Nephron progenitor cell (in vitro differentiated cells): ENCODE results near the gene IL17RC.
A peak's percentile ranks its signal among the peaks of the same experiment; 100 is the strongest.
"Not testable (repeated sequence)": the region's sequence is repeated elsewhere in the genome, so short reads cannot be mapped to it uniquely, and the experiment has no call there.

ENCODE experiments used
- DNase-seq: peaks from one replicate; pipeline ENCODE4 v3.0.0; 2021
- H3K27ac Mint-ChIP-seq: 2 replicates; pipeline ENCODE4 v1.8.0; 2021; ENCODE audit warnings: mild to moderate bottlenecking, moderate library complexity, mixed read lengths
- H3K27me3 Mint-ChIP-seq: 2 replicates; pipeline ENCODE4 v1.8.0; 2021; ENCODE audit warnings: mild to moderate bottlenecking, low read depth, mixed read lengths; ENCODE audit not compliant: poor library complexity
- H3K36me3 Mint-ChIP-seq: 2 replicates; pipeline ENCODE4 v1.8.0; 2021; ENCODE audit warnings: low read depth, mixed read lengths
- H3K4me1 Mint-ChIP-seq: 2 replicates; pipeline ENCODE4 v1.8.0; 2021; ENCODE audit warnings: mixed read lengths
- H3K4me3 Mint-ChIP-seq: 2 replicates; pipeline ENCODE4 v1.8.0; 2021; ENCODE audit warnings: mild to moderate bottlenecking, moderate library complexity, mixed read lengths
- H3K9me3 Mint-ChIP-seq: 2 replicates; pipeline ENCODE4 v1.8.0; 2021; ENCODE audit warnings: mild to moderate bottlenecking, moderate library complexity, mixed read lengths
- CTCF ChIP-seq: fragments of 200-600 bp; sonication (generic); IDR thresholded peaks from 2 replicates; pipeline ENCODE4 v1.5.0; 2021; ENCODE audit warnings: antibody characterized with exemption

The IL17RC gene

DNA sequence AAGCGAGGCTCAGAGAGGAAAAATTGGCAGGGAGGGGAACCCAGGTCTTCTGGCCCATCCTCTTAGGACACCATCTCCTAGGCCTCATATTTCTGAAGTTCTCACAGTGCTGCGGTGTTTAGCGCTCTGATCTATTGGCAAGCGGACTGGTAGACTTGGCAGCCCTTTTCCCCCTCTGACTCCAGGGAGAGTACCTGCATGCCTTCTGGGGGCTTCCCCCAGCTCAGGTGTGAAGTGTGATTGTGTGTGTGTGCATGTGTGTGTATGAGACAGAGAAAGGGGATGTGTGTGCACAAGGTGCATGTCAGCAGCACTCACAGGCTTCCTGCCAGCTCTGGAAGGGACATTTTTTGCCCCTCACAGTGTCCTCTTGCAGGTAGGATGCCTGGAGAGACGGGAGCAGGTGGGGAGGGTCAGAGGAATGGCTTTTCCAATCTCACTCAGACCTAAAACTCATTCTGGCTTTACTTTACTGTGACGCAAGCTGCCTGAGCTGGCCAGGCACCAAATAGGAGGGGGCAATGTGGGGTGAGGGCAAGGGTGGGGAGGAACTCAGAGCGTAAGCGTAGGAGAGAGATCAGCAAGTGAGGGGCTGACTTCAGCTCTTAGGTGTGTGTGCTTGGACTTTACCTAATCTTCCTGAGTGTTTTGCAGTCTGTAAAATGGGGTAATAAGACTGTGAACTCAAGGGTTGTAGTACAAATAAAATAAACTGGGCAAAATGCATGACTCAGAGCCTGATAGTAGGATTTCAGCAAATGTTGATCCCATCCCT, 18.2 kb upstream of the IL17RC start:
- Mint-ChIP-seq H3K4me3 (no peak overlapping the region), H3K4me1 (peaks cover 5% of the 10 kb centered on the region), H3K36me3 (peaks cover 13% of the 10 kb centered on the region), H3K9me3 (no peaks in the 10 kb centered on the region), H3K27ac (peak overlapping the region; percentile 40), H3K27me3 (peaks cover 3% of the 10 kb centered on the region)
- TF ChIP-seq CTCF: no peak
- no peak for DNase-seq

- no peak for DNase-seq
- H3K36me3 Mint-ChIP-seq: peaks cover 7% of the 10 kb centered on the region
- no peak for TF ChIP-seq CTCF
- H3K27me3 Mint-ChIP-seq: peaks cover 3% of the 10 kb centered on the region
- no peak overlapping the region for H3K27ac Mint-ChIP-seq
- H3K4me1 Mint-ChIP-seq: peaks cover 5% of the 10 kb centered on the region
- no peak overlapping the region for H3K4me3 Mint-ChIP-seq
- H3K9me3 Mint-ChIP-seq: no peaks in the 10 kb centered on the region
Measured at GRCh38 chr3:9899289-9899791, 17.6 kb upstream of the IL17RC start.

- not testable (repeated sequence) for H3K4me1 Mint-ChIP-seq, H3K27me3 Mint-ChIP-seq, H3K27ac Mint-ChIP-seq, DNase-seq, H3K36me3 Mint-ChIP-seq, H3K9me3 Mint-ChIP-seq, H3K4me3 Mint-ChIP-seq
Measured at GRCh38 chr3:9900965-9901415, 15.9 kb upstream of the IL17RC start.

GRCh38 chr3:9901967-9902366, 14.9 kb upstream of the IL17RC start:
- H3K9me3 Mint-ChIP-seq: no peaks in the 10 kb centered on the region
- H3K27ac Mint-ChIP-seq: no peak overlapping the region
- no peak for DNase-seq
- no peak for TF ChIP-seq CTCF
- H3K4me3 Mint-ChIP-seq: no peak overlapping the region
- peaks cover 5% of the 10 kb centered on the region for H3K4me1 Mint-ChIP-seq
- H3K36me3 Mint-ChIP-seq: no peaks in the 10 kb centered on the region
- H3K27me3 Mint-ChIP-seq: peaks cover 3% of the 10 kb centered on the region

- no peaks in the 10 kb centered on the region for H3K9me3 Mint-ChIP-seq
- H3K27ac Mint-ChIP-seq: peak within 1 kb of the TSS; percentile 36
- H3K4me1 Mint-ChIP-seq: peaks cover 5% of the 10 kb centered on the region
- TF ChIP-seq CTCF: no peak
- no peaks in the 10 kb centered on the region for H3K36me3 Mint-ChIP-seq
- no peak within 1 kb of the TSS for H3K4me3 Mint-ChIP-seq
- peaks cover 3% of the 10 kb centered on the region for H3K27me3 Mint-ChIP-seq
- DNase-seq: no peak
Measured at GRCh38 chr3:9902372-9903237, 14.3 kb upstream of the IL17RC start, which contains the start of gene IL17RE. IL17RE (plus strand) TSS chr3:9902848; CDS start chr3:9902933, 85 bp downstream.

DNA sequence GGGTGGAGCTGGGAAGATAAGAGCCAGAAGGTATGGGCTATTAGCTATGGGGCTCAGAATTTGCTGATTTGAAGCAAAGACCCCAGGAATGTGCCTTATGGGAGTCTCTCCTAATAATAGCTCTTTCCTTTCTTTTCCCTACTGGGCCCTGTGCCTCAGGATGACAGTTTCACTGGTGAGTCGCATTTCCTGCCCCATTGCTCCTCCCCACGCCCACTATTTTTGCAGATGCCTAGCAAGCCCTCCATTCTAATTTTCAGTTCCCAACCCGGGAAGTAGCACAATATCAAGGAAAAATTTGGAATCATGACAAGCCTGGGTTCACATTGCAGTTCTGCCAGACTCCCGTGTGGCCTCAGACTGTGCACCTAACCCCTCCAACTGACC, 13.7 kb upstream of the IL17RC start:
- no peak for TF ChIP-seq CTCF

More for the DNA sequence above, 13.7 kb upstream of the IL17RC start:
- DNase-seq: no peak
- Mint-ChIP-seq H3K36me3 (no peaks in the 10 kb centered on the region), H3K4me1 (peaks cover 2% of the 10 kb centered on the region), H3K4me3 (no peak overlapping the region), H3K27me3 (peaks cover 3% of the 10 kb centered on the region), H3K27ac (no peak overlapping the region), H3K9me3 (no peaks in the 10 kb centered on the region)
